Ishikawa (cell line): ENCODE measurements around the gene HMGN4.

Experiments
- CEBPB ChIP-seq: IDR thresholded peaks from 2 replicates; pipeline ENCODE4 v1.6.1; 2012
- CREB1 ChIP-seq: IDR thresholded peaks from 2 replicates; pipeline ENCODE4 v1.6.1; 2012; ENCODE audit warnings: low read depth
- EGR1 ChIP-seq: IDR thresholded peaks from 2 replicates; pipeline ENCODE4 v1.6.1; 2012
- EP300 ChIP-seq: IDR thresholded peaks from 2 replicates; pipeline ENCODE4 v1.6.1; 2012; ENCODE audit warnings: borderline replicate concordance
- FOXM1 ChIP-seq: IDR thresholded peaks from 2 replicates; pipeline ENCODE4 v1.6.1; 2012; ENCODE audit warnings: low read depth, borderline replicate concordance
- NFIC ChIP-seq: IDR thresholded peaks from 2 replicates; pipeline ENCODE4 v1.6.1; 2012
- RAD21 ChIP-seq: IDR thresholded peaks from 2 replicates; pipeline ENCODE4 v1.6.1; 2012; ENCODE audit warnings: low read depth
- TAF1 ChIP-seq: IDR thresholded peaks from 2 replicates; pipeline ENCODE4 v1.6.1; 2012; ENCODE audit warnings: low read depth, mild to moderate bottlenecking
- TCF12 ChIP-seq: IDR thresholded peaks from 2 replicates; pipeline ENCODE4 v1.6.1; 2012; ENCODE audit warnings: low read depth
- TEAD4 ChIP-seq: IDR thresholded peaks from 2 replicates; pipeline ENCODE4 v1.6.1; 2012
- YY1 ChIP-seq: IDR thresholded peaks from 2 replicates; pipeline ENCODE4 v1.6.1; 2012; ENCODE audit warnings: low read depth
- ZBTB7A ChIP-seq: IDR thresholded peaks from 2 replicates; pipeline ENCODE4 v1.6.1; 2012; ENCODE audit warnings: low read depth
- TF ChIP-seq, protein P1 (sequence below): IDR thresholded peaks from 2 replicates; pipeline ENCODE4 v1.6.1; 2012
- TF ChIP-seq, protein P2 (sequence below): IDR thresholded peaks from 2 replicates; pipeline ENCODE4 v1.6.1; 2012; ENCODE audit warnings: low read depth, mild to moderate bottlenecking
- TF ChIP-seq, protein P3 (sequence below): IDR thresholded peaks from 2 replicates; pipeline ENCODE4 v1.6.1; 2012

The HMGN4 gene

DNA sequence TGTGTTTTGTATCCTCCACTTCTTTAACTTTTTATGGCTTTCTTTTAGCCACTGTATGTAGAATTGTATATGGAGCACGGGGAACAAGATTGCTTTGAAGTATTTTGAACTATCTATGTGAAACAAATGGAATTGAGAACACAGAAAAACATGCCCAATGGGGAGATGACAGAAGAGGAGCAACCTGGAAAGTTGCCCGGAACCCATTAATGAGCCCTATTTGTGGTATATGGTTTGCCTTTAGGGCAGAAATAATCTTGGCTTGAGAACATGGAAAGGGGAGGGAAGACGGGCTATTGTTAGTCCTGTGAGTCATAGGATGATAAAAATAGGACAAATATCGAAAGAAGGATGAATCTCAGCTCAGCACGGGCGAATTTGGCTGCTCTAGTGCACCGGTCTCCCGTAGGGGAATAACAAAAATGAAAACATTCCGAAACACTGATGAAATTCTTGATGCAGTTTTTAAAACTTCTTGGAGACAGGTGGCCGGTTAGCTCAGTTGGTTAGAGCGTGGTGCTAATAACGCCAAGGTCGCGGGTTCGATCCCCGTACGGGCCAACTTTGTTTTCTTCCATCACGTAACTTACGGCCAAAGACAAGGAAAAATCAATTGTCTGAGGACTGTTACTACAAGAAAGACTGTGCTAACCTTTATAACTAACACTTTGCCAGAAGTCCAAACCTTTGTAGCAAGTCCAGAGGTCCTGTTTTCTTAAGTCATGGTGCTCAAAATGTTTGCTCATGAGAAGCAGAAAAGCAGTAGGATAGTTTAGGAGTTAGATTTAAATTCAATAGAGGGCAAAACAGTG is 15.7 kb downstream of the HMGN4 start:
- TF ChIP-seq TEAD4, result peak; percentile 94
- peak; percentile 70 for TF ChIP-seq CEBPB
- TF ChIP-seq, protein P1, sequence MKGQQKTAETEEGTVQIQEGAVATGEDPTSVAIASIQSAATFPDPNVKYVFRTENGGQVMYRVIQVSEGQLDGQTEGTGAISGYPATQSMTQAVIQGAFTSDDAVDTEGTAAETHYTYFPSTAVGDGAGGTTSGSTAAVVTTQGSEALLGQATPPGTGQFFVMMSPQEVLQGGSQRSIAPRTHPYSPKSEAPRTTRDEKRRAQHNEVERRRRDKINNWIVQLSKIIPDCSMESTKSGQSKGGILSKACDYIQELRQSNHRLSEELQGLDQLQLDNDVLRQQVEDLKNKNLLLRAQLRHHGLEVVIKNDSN, result peak; percentile 11; the same call in 1 of the 2 replicates
- TF ChIP-seq YY1, result peak; percentile 51; the same call in 1 of the 2 replicates
- TF ChIP-seq EGR1, result no peak
- TF ChIP-seq, protein P2, sequence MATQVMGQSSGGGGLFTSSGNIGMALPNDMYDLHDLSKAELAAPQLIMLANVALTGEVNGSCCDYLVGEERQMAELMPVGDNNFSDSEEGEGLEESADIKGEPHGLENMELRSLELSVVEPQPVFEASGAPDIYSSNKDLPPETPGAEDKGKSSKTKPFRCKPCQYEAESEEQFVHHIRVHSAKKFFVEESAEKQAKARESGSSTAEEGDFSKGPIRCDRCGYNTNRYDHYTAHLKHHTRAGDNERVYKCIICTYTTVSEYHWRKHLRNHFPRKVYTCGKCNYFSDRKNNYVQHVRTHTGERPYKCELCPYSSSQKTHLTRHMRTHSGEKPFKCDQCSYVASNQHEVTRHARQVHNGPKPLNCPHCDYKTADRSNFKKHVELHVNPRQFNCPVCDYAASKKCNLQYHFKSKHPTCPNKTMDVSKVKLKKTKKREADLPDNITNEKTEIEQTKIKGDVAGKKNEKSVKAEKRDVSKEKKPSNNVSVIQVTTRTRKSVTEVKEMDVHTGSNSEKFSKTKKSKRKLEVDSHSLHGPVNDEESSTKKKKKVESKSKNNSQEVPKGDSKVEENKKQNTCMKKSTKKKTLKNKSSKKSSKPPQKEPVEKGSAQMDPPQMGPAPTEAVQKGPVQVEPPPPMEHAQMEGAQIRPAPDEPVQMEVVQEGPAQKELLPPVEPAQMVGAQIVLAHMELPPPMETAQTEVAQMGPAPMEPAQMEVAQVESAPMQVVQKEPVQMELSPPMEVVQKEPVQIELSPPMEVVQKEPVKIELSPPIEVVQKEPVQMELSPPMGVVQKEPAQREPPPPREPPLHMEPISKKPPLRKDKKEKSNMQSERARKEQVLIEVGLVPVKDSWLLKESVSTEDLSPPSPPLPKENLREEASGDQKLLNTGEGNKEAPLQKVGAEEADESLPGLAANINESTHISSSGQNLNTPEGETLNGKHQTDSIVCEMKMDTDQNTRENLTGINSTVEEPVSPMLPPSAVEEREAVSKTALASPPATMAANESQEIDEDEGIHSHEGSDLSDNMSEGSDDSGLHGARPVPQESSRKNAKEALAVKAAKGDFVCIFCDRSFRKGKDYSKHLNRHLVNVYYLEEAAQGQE, result no peak
- peak; percentile 59; the same call in 1 of the 2 replicates for TF ChIP-seq FOXM1
- 0 out of 2 replicates have a peak, but pooled peaks have one; percentile 47 for TF ChIP-seq TCF12
- TF ChIP-seq, protein P3, sequence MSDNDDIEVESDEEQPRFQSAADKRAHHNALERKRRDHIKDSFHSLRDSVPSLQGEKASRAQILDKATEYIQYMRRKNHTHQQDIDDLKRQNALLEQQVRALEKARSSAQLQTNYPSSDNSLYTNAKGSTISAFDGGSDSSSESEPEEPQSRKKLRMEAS, result 0 out of 2 replicates have a peak, but pooled peaks have one; percentile 31
- peak; percentile 29 for TF ChIP-seq NFIC
- TF ChIP-seq EP300, result no peak; the same call in 1 of the 2 replicates
- no peak for TF ChIP-seq RAD21
- no peak; the same call in 1 of the 2 replicates for TF ChIP-seq TAF1
- TF ChIP-seq CREB1, result no peak
- no peak for TF ChIP-seq ZBTB7A

DNA sequence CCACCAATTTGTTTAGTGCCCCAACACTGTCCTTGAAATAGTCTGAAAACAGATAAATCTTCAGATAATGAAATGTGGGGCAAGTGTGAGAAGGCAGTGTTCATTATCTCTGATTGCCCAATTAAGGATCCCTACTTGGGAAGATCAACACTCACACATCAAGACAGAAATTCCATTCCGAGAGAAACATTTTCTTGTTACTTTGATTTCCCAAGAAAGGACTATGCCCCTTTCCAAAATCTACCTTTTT is 16.2 kb downstream of the HMGN4 start:
- TF ChIP-seq CREB1, result no peak

DNA sequence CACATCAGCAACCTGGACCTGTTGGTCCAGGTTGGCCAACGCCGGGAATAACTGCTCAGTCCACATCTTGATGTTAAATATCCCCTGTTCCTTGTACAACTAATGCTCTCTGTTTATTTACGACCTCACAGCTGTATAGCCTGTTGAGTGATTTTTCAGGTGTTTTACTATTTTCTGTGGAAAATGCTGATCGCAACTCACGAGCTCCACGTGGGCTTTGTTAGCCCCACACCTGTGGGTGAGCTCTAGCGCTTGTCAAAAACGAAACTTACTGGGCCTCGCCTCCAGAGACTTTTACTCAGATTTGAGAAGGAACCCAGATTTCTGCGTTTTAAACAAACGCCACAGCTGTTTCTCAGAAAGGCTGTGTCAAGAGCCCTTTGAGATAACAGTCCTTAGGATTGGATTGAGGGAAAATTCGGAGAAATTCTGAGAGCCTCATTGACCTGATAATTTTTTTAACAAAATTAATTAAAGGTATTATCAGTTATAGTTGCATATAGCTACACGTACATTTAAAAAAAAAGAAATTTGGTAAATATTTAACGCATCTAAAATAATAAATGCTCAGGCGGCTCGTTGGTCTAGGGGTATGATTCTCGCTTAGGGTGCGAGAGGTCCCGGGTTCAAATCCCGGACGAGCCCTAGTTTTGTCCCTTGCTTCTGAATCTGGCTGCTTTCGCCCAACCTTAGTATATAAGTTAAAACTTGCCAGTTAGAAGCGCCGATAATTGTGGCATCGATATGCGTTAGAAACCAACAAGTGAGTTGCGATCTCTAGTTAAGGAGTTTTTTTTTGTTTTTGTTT is 16.7 kb downstream of the HMGN4 start:
- TF ChIP-seq FOXM1 (no peak), EGR1 (no peak), EP300 (no peak), ZBTB7A (no peak), TCF12 (peak; percentile 42; the same call in 1 of the 2 replicates), TAF1 (0 out of 2 replicates have a peak, but pooled peaks have one; percentile 30), TEAD4 (peak; percentile 70)

DNA sequence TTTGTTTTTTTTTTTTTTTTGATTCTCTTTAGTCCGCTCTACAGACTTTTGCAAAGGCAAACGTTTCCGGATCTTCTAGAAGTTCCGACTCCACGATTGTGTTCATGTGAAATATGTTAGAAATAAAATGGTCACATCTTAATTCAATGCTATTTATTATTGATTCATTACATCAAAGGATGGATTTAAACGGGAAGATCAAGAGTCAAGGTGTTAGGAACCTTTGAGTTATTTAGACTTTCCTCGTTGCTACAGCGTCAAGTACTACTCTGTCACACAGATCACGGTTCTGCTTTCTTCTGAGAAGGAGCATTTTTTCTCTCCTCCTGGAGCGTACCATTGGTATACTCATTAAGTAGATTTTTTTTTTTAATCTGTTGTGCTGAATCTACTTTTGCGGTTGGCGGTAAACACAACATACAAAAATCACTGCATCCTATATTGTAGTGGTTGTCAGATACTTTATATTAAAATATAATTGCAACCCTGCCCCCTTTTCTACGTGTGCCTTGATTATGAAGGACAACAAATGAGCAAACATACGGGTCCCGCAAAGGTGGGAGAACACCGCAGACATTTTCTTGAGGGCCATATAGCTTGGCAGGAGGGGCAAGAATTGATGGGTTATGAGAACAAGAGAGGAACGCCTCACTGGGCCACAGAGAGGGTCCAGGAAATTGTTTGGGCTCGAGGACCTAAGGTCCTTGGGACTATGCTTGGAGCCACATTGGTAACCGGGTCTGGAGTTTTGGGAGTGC is 17.5 kb downstream of the HMGN4 start:
- TF ChIP-seq CREB1 (no peak), EGR1 (no peak), RAD21 (no peak), TCF12 (no peak), TEAD4 (no peak), CEBPB (no peak), ZBTB7A (no peak), FOXM1 (no peak), NFIC (no peak)
- TF ChIP-seq, protein P1, result no peak
- TF ChIP-seq, protein P2, result no peak
- TF ChIP-seq, protein P3, result no peak

DNA sequence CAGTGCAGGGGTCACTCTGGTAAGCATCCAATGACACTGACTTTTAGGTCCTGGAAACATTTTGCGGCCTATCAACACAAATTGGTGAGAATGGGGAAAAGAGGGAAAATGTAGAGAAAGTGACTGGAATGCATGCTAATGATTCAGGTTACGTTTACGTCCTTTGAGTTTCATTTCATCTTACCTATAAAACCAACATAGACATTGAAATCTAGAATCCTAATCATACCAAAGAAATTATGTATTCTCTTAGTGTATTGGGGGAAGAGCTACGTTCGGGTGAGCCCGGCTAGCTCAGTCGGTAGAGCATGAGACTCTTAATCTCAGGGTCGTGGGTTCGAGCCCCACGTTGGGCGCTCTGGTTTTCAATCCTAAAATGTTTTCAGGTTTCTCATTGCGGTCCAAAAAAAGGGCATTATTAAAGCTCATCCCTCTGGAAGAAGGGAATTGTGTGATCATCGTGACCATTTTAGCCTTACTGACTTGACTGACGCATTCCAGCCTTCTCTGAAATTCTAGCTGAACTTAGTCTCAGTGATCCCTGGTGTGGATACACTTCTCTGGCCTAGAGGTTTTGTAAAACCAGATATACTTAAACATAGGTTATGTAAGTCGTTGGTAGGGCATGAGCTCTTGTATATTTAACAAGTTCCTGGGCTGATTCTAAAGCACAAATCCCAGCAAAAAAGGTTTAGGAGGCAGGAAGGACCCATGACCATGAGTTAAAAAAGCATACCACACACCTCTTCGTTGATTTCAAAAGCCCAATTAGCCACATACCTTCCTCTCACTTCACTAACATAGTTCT is 18.3 kb downstream of the HMGN4 start:
- TF ChIP-seq TCF12 (0 out of 2 replicates have a peak, but pooled peaks have one; percentile 14), YY1 (peak; percentile 40; the same call in 1 of the 2 replicates), CREB1 (no peak), EGR1 (no peak), TEAD4 (peak; percentile 88), ZBTB7A (no peak)
